Right lobe of liver (tissue), 6 donors: Measurements from ENCODE around the gene GOPC. TPM values are rescaled to one million over a fixed set of nuclear protein-coding genes. Genes with fewer than 3 reads are reported as not detected.

Experiments
- ATAC-seq, 4 donors: fragments of 200-7000 bp; cut with Tn5 transposase; one replicate each; pipeline ENCODE4 v1.9.1; 2020; ENCODE audit warnings: mild to moderate bottlenecking in 4 of 4, moderate library complexity in 4 of 4
- DNase-seq, 3 donors: peaks; one replicate each; pipeline ENCODE4 v3.0.0-alpha.2; 2020
- H3K27ac ChIP-seq, 3 donors: fragments of 200-600 bp; one replicate each; pipeline ENCODE4 v1.8.0; 2022
- H3K27me3 ChIP-seq, 2 donors: fragments of 200-600 bp; one replicate each; pipeline ENCODE4 v1.8.0; 2022
- H3K36me3 ChIP-seq, 4 donors: fragments of 200-600 bp; sonication (generic) in 1 of 4; one replicate each; pipeline versions ENCODE4 v1.5.1 to v1.8.0; 2017 to 2022; ENCODE audit warnings: control low read depth in 1 of 4
- H3K4me1 ChIP-seq, 4 donors: fragments of 200-600 bp; sonication (generic) in 1 of 4; one replicate each; pipeline versions ENCODE4 v1.5.1 to v1.8.0; 2017 to 2022; ENCODE audit warnings: control low read depth in 1 of 4
- H3K4me3 ChIP-seq, 3 donors: fragments of 200-600 bp; one replicate each; pipeline ENCODE4 v1.8.0; 2022
- H3K9me3 ChIP-seq, 4 donors: fragments of 200-600 bp; sonication (generic) in 1 of 4; one replicate each; pipeline versions ENCODE4 v1.5.1 to v1.8.0; 2017 to 2022; ENCODE audit warnings: control low read depth in 1 of 4
- CTCF ChIP-seq, 4 donors: fragments of 200-600 bp in 3 of 4; fragments of 450-650 bp in 1 of 4; IDR thresholded peaks; one replicate each; pipeline versions ENCODE4 v1.5.1 to v1.8.0; 2016 to 2022; ENCODE audit warnings: antibody characterized with exemption in 4 of 4, mild to moderate bottlenecking in 2 of 4
- POLR2A ChIP-seq: fragments of 450-650 bp; IDR thresholded peaks from one replicate; pipeline ENCODE4 v1.6.1; 2017; ENCODE audit warnings: antibody characterized with exemption, mild to moderate bottlenecking
- WGBS: methylation state at CpG from one replicate; pipeline ENCODE4 v1.1.6; 2018; ENCODE audit warnings: low coverage, low lambda C conversion rate; ENCODE audit not compliant: insufficient coverage; ENCODE audit errors: missing lambda C conversion rate; 5-methylcytosine and 5-hydroxymethylcytosine counted together
- intact Hi-C, 2 donors: fragments of 100-400 bp; cut with DNase I; formaldehyde crosslinking; loops; one replicate each; pipeline versions ENCODE4 v1.11.2 to v1.14.1; 2022
- total RNA-seq, 6 experiments: library from RNA; depleted of rRNA in 2 of 6; stranded (reverse); fragments of >200 nt in 2 of 6; fragmentation: NEBNext Ultra II Directional in 3 of 6; extraction: Animal tissue kit (Norgen Biotek cat#: 25700) in 3 of 6; gene quantifications; one replicate each; pipeline versions ENCODE4 v1.1.0 to v1.2.4, GENCODE V29; 2016 to 2023
- donor health status: DM: no; HTN: yes; CAD: no.
- donor health status: DM: no; HTN: no; CAD: no.
- donor health status: DM: no; HTN: no; CAD: no.
- donor health status: DM: no; HTN: yes; CAD: no.
- donor health status: DM: no; HTN: yes; CAD: no.

GOPC gene
- total RNA-seq, 6 experiments from 2014 or later, result 8.3 to 10.7 (median 10.1) TPM

- intact Hi-C loops, result no loop called here
- Histone ChIP-seq H3K4me3 (no peak overlapping the region), H3K4me1 (peaks cover 0 to 19% (median 3%) of the 10 kb centered on the region in 4 donors), H3K36me3 (no peaks in the 10 kb centered on the region), H3K9me3 (no peaks in the 10 kb centered on the region), H3K27ac (no peak overlapping the region), H3K27me3 (no peaks in the 10 kb centered on the region)
- ATAC-seq, result no peak
- 64% methylated on average over 6 of the region's 6 CpGs for WGBS
- TF ChIP-seq POLR2A, result no peak
- TF ChIP-seq CTCF (IDR thresholded peaks at IDR 0.05), result no peak
- DNase-seq, result no peak
These were observed 2.1 kb downstream of the GOPC start for GRCh38 chr6:117600008-117600743.

DNA sequence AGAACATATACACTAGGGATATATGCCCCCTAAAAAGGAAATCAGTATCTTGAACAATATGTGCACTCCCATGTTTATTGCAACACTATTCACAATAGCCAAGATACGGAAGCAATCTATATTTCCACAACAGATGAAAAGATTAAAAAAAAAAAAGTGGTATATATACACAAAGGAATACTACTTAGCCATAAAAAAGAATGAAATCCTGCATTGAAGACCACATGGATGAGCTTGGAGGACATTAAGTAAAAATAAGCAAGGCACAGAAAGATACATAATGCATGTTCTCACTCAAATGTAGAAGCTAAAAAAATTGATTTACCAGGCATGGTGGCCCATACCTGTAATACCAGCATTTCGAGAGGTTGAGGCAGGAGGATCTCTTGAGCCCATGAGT is 4.6 kb downstream of the GOPC start:
- ATAC-seq (no peak), DNase-seq (no peak)
- H3K27me3 ChIP-seq, result no peaks in the 10 kb centered on the region
- no peak overlapping the region for H3K27ac ChIP-seq
- H3K4me3 ChIP-seq, result no peak overlapping the region
- intact Hi-C loops, result no loop called here
- 94% methylated on average over 2 of the region's 2 CpGs for WGBS
- no peaks in the 10 kb centered on the region for H3K9me3 ChIP-seq
- H3K4me1 ChIP-seq, result peaks cover 0 to 15% (median 5%) of the 10 kb centered on the region in 4 donors
- H3K36me3 ChIP-seq, result no peaks in the 10 kb centered on the region
- TF ChIP-seq CTCF (IDR thresholded peaks at IDR 0.05), result no peak
- TF ChIP-seq POLR2A, result no peak

GRCh38 chr6:117595099-117595923 is 7.0 kb downstream of the GOPC start:
- Histone ChIP-seq H3K36me3 (no peaks in the 10 kb centered on the region), H3K4me3 (no peak overlapping the region), H3K27ac (no peak overlapping the region), H3K27me3 (no peaks in the 10 kb centered on the region), H3K9me3 (no peaks in the 10 kb centered on the region), H3K4me1 (peaks cover 0 to 11% (median 3%) of the 10 kb centered on the region in 4 donors)
- ATAC-seq (no peak), DNase-seq (no peak)
- WGBS, result 100% methylated on average over 2 of the region's 2 CpGs
- TF ChIP-seq POLR2A (no peak), CTCF (IDR thresholded peaks at IDR 0.05) (no peak)
- intact Hi-C loops, result no loop called here

GRCh38 chr6:117592983-117593759 is 9.1 kb downstream of the GOPC start:
- Histone ChIP-seq H3K27ac (no peak overlapping the region), H3K4me1 (peaks cover 0 to 6% (median 0%) of the 10 kb centered on the region in 4 donors), H3K36me3 (peaks cover 0 to 3% (median 0%) of the 10 kb centered on the region in 4 donors), H3K4me3 (no peak overlapping the region), H3K27me3 (no peaks in the 10 kb centered on the region), H3K9me3 (no peaks in the 10 kb centered on the region)
- ATAC-seq (no peak), DNase-seq (no peak)
- intact Hi-C loops, result no loop called here
- 94% methylated on average over 3 of the region's 3 CpGs for WGBS
- no peak for TF ChIP-seq CTCF (IDR thresholded peaks at IDR 0.05)
- no peak for TF ChIP-seq POLR2A
